ENCODE data around the gene PPP2R2C.

Gene PPP2R2C

GRCh38 chr4:6326312-6327060, 145.9 kb downstream of the PPP2R2C start:
- no peak for DNase-seq (ENCODE audit: low read depth)
- H3K4me3 ChIP-seq (ENCODE audit: low read depth, low read length), result no peak overlapping the region

GRCh38 chr4:6325788-6326290, 146.6 kb downstream of the PPP2R2C start:
- DNase-seq (ENCODE audit: low read depth), result no peak
- H3K4me3 ChIP-seq (ENCODE audit: low read depth, low read length), result no peak overlapping the region

GRCh38 chr4:6324999-6325787, 147.2 kb downstream of the PPP2R2C start:
- DNase-seq (ENCODE audit: low read depth), result no peak
- no peak overlapping the region for H3K4me3 ChIP-seq (ENCODE audit: low read depth, low read length)

GRCh38 chr4:6324461-6324998, 147.9 kb downstream of the PPP2R2C start:
- DNase-seq (ENCODE audit: low read depth), result no peak

GRCh38 chr4:6322761-6323566, 149.4 kb downstream of the PPP2R2C start:
- DNase-seq (ENCODE audit: low read depth), result no peak
- H3K4me3 ChIP-seq (ENCODE audit: low read depth, low read length), result no peak overlapping the region

More at GRCh38 chr4:6324461-6324998, 147.9 kb downstream of the PPP2R2C start:
- no peak overlapping the region for H3K4me3 ChIP-seq (ENCODE audit: low read depth, low read length)

- H3K4me3 ChIP-seq (ENCODE audit: low read depth, low read length), result no peak overlapping the region
- DNase-seq (ENCODE audit: low read depth), result no peak
These were observed 150.2 kb downstream of the PPP2R2C start for GRCh38 chr4:6322067-6322760.

- DNase-seq (ENCODE audit: low read depth), result no peak
- no peak overlapping the region for H3K4me3 ChIP-seq (ENCODE audit: low read depth, low read length)
These were observed 151.1 kb downstream of the PPP2R2C start for GRCh38 chr4:6321361-6321760.

GRCh38 chr4:6320663-6321062, 151.8 kb downstream of the PPP2R2C start:
- no peak for DNase-seq (ENCODE audit: low read depth)

GRCh38 chr4:6319530-6320150, 152.8 kb downstream of the PPP2R2C start:
- DNase-seq (ENCODE audit: low read depth), result no peak

More at GRCh38 chr4:6320663-6321062, 151.8 kb downstream of the PPP2R2C start:
- H3K4me3 ChIP-seq (ENCODE audit: low read depth, low read length), result no peak overlapping the region

GRCh38 chr4:6318206-6318605, 154.2 kb downstream of the PPP2R2C start:
- H3K4me3 ChIP-seq (ENCODE audit: low read depth, low read length), result no peak overlapping the region
- DNase-seq (ENCODE audit: low read depth), result no peak

More at GRCh38 chr4:6319530-6320150, 152.8 kb downstream of the PPP2R2C start:
- H3K4me3 ChIP-seq (ENCODE audit: low read depth, low read length), result no peak overlapping the region

GRCh38 chr4:6316461-6317003, 155.9 kb downstream of the PPP2R2C start:
- no peak overlapping the region for H3K4me3 ChIP-seq (ENCODE audit: low read depth, low read length)
- no peak for DNase-seq (ENCODE audit: low read depth)

GRCh38 chr4:6313216-6313615, 159.2 kb downstream of the PPP2R2C start:
- no peak for DNase-seq (ENCODE audit: low read depth)
- no peak overlapping the region for H3K4me3 ChIP-seq (ENCODE audit: low read depth, low read length)

GRCh38 chr4:6309777-6310176, 162.6 kb downstream of the PPP2R2C start:
- no peak overlapping the region for H3K4me3 ChIP-seq (ENCODE audit: low read depth, low read length)

GRCh38 chr4:6308899-6309643, 163.3 kb downstream of the PPP2R2C start:
- peak overlapping the region; percentile 45 for H3K4me3 ChIP-seq (ENCODE audit: low read depth, low read length)
- DNase-seq (ENCODE audit: low read depth), result no peak

More at GRCh38 chr4:6309777-6310176, 162.6 kb downstream of the PPP2R2C start:
- no peak for DNase-seq (ENCODE audit: low read depth)

- H3K4me3 ChIP-seq (ENCODE audit: low read depth, low read length), result no peak overlapping the region
- DNase-seq (ENCODE audit: low read depth), result no peak
These were observed 164.5 kb downstream of the PPP2R2C start for GRCh38 chr4:6307891-6308290.

GRCh38 chr4:6307230-6307629, 165.2 kb downstream of the PPP2R2C start:
- no peak for DNase-seq (ENCODE audit: low read depth)
- no peak overlapping the region for H3K4me3 ChIP-seq (ENCODE audit: low read depth, low read length)

- no peak overlapping the region for H3K4me3 ChIP-seq (ENCODE audit: low read depth, low read length)
- DNase-seq (ENCODE audit: low read depth), result no peak
These were observed 166.1 kb downstream of the PPP2R2C start for GRCh38 chr4:6306299-6306698.

Measured in skeletal muscle cell (primary cell).